Mesendoderm (in vitro differentiated cells): ENCODE results near the gene NFAT5.
A peak's percentile ranks its signal among the peaks of the same experiment; 100 is the strongest.

Experiments
- DNase-seq: peaks from one replicate; pipeline ENCODE4 v3.0.0; 2013
- H2AK5ac ChIP-seq: 2 replicates; pipeline ENCODE4 v1.6.1; 2013; ENCODE audit warnings: low read length, inconsistent platforms
- H2BK120ac ChIP-seq: 2 replicates; pipeline ENCODE4 v1.6.1; 2013; ENCODE audit warnings: low read depth, mild to moderate bottlenecking, low read length, moderate library complexity, mixed read lengths
- H2BK15ac ChIP-seq: replicated peaks from 2 replicates; pipeline ENCODE4 v1.6.1; 2013; ENCODE audit warnings: low read depth, mild to moderate bottlenecking, moderate library complexity
- H2BK5ac ChIP-seq: 2 replicates; pipeline ENCODE4 v1.6.1; 2013; ENCODE audit warnings: low read length, inconsistent platforms
- H3K18ac ChIP-seq: 2 replicates; pipeline ENCODE4 v1.6.1; 2013; ENCODE audit warnings: mild to moderate bottlenecking, low read length, mixed read lengths
- H3K23ac ChIP-seq: one replicate; pipeline ENCODE4 v1.6.1; 2013; ENCODE audit warnings: low read length
- H3K27ac ChIP-seq: 2 replicates; pipeline ENCODE4 v1.5.1; 2013; ENCODE audit warnings: low read depth, mild to moderate bottlenecking, inconsistent platforms, low read length, moderate library complexity
- H3K27me3 ChIP-seq: 2 replicates; pipeline ENCODE4 v1.6.1; 2013; ENCODE audit warnings: low read length, control low read depth, mild to moderate bottlenecking, inconsistent platforms; ENCODE audit not compliant: insufficient read depth, poor library complexity
- H3K36me3 ChIP-seq: 2 replicates; pipeline ENCODE4 v1.6.1; 2013; ENCODE audit warnings: low read length, inconsistent platforms; ENCODE audit not compliant: control insufficient read depth, insufficient read depth
- H3K4ac ChIP-seq: one replicate; pipeline ENCODE4 v1.6.1; 2013; ENCODE audit warnings: low read depth, mild to moderate bottlenecking, low read length, moderate library complexity
- H3K4me1 ChIP-seq: 2 replicates; pipeline ENCODE4 v1.6.1; 2013; ENCODE audit warnings: low read depth, low read length, inconsistent platforms; ENCODE audit not compliant: control insufficient read depth
- H3K4me2 ChIP-seq: 2 replicates; pipeline ENCODE4 v1.6.1; 2013; ENCODE audit warnings: low read length
- H3K4me3 ChIP-seq: 2 replicates; pipeline ENCODE4 v1.5.1; 2013; ENCODE audit warnings: mild to moderate bottlenecking, low read length
- H3K56ac ChIP-seq: one replicate; pipeline ENCODE4 v1.6.1; 2013; ENCODE audit warnings: low read length
- H3K79me1 ChIP-seq: 2 replicates; pipeline ENCODE4 v1.6.1; 2013; ENCODE audit warnings: low read length, inconsistent platforms
- H3K79me2 ChIP-seq: 2 replicates; pipeline ENCODE4 v1.6.1; 2013; ENCODE audit warnings: mild to moderate bottlenecking, low read length; ENCODE audit not compliant: control insufficient read depth, insufficient read depth
- H3K9ac ChIP-seq: 2 replicates; pipeline ENCODE4 v1.6.1; 2013; ENCODE audit warnings: low read length, inconsistent platforms
- H4K5ac ChIP-seq: one replicate; pipeline ENCODE4 v1.6.1; 2013; ENCODE audit warnings: low read length
- H4K8ac ChIP-seq: one replicate; pipeline ENCODE4 v1.6.1; 2013; ENCODE audit warnings: low read depth, mild to moderate bottlenecking, control low read depth, low read length, moderate library complexity
- WGBS: extraction: QIAGEN DNeasy Blood & Tissue Kit; methylation state at CpG from one replicate; pipeline ENCODE4 v1.1.7; 2013; ENCODE audit warnings: low lambda C conversion rate, missing lambda C conversion rate; ENCODE audit not compliant: insufficient coverage; ENCODE audit errors: extremely low coverage; 5-methylcytosine and 5-hydroxymethylcytosine counted together

The NFAT5 gene

GRCh38 chr16:69606985-69607384 is 41.2 kb downstream of the NFAT5 start:
- Histone ChIP-seq H2BK5ac (no peak overlapping the region), H3K4me3 (no peak overlapping the region), H3K4ac (no peak overlapping the region), H3K18ac (no peak overlapping the region), H3K4me1 (no peaks in the 10 kb centered on the region), H3K23ac (no peak overlapping the region), H3K56ac (no peak overlapping the region), H3K4me2 (no peak overlapping the region), H3K9ac (no peak overlapping the region), H2BK120ac (no peak overlapping the region), H3K79me1 (peaks cover 3% of the 10 kb centered on the region), H4K8ac (no peak overlapping the region), H3K27me3 (no peaks in the 10 kb centered on the region), H3K27ac (no peak overlapping the region), H2BK15ac (no peak overlapping the region), H2AK5ac (no peak overlapping the region), H4K5ac (no peak overlapping the region), H3K36me3 (no peaks in the 10 kb centered on the region), H3K79me2 (peaks cover 12% of the 10 kb centered on the region)
- DNase-seq: no peak

- no peak overlapping the region for H4K8ac ChIP-seq
- H3K27me3 ChIP-seq: no peaks in the 10 kb centered on the region
- H3K4ac ChIP-seq: no peak overlapping the region
- H2AK5ac ChIP-seq: no peak overlapping the region
- H3K79me2 ChIP-seq: peaks cover 15% of the 10 kb centered on the region
- H3K23ac ChIP-seq: no peak overlapping the region
- no peak overlapping the region for H4K5ac ChIP-seq
- H3K79me1 ChIP-seq: peaks cover 6% of the 10 kb centered on the region
- H3K4me1 ChIP-seq: no peaks in the 10 kb centered on the region
- no peak overlapping the region for H3K4me3 ChIP-seq
- H2BK15ac ChIP-seq: no peak overlapping the region
- H3K27ac ChIP-seq: no peak overlapping the region
- no peak for DNase-seq
- no peak overlapping the region for H3K18ac ChIP-seq
- H3K36me3 ChIP-seq: no peaks in the 10 kb centered on the region
- H2BK120ac ChIP-seq: no peak overlapping the region
- H3K9ac ChIP-seq: no peak overlapping the region
- no peak overlapping the region for H3K4me2 ChIP-seq
- no peak overlapping the region for H3K56ac ChIP-seq
- no peak overlapping the region for H2BK5ac ChIP-seq
Observed at GRCh38 chr16:69607674-69608073, 41.9 kb downstream of the NFAT5 start.

DNA sequence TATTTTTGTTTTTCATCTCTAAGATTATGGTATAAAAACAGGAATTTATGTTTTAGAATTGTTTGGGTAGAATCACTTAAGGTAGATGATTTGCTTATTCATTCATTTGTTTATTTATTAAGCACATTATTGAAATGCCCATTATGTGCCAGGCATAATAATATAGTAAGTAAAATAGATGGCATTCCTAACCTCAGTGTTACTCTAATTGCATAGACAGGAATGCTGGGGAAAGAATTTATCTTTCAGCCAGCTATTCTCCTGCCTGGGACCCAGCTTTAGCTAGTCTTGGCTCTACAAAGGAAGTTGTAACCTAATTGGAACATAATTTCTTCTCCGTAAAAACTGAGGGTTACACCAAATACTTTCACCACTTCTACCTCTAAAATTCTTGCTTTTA is 44.6 kb downstream of the NFAT5 start:
- H2BK15ac ChIP-seq: no peak overlapping the region
- H3K4ac ChIP-seq: no peak overlapping the region
- no peak overlapping the region for H4K5ac ChIP-seq
- H2BK120ac ChIP-seq: no peak overlapping the region
- H3K56ac ChIP-seq: no peak overlapping the region
- no peaks in the 10 kb centered on the region for H3K27me3 ChIP-seq
- H3K79me1 ChIP-seq: peaks cover 7% of the 10 kb centered on the region
- H3K27ac ChIP-seq: no peak overlapping the region
- no peak overlapping the region for H4K8ac ChIP-seq
- no peak overlapping the region for H3K18ac ChIP-seq
- DNase-seq: peak; percentile 63
- H2AK5ac ChIP-seq: no peak overlapping the region
- H3K4me3 ChIP-seq: no peak overlapping the region
- H3K4me2 ChIP-seq: no peak overlapping the region
- no peak overlapping the region for H3K23ac ChIP-seq
- no peaks in the 10 kb centered on the region for H3K4me1 ChIP-seq
- no peak overlapping the region for H3K9ac ChIP-seq
- WGBS: no CpG with 5 or more reads among the region's 1 CpG
- no peaks in the 10 kb centered on the region for H3K36me3 ChIP-seq
- H2BK5ac ChIP-seq: no peak overlapping the region
- peaks cover 12% of the 10 kb centered on the region for H3K79me2 ChIP-seq

DNA sequence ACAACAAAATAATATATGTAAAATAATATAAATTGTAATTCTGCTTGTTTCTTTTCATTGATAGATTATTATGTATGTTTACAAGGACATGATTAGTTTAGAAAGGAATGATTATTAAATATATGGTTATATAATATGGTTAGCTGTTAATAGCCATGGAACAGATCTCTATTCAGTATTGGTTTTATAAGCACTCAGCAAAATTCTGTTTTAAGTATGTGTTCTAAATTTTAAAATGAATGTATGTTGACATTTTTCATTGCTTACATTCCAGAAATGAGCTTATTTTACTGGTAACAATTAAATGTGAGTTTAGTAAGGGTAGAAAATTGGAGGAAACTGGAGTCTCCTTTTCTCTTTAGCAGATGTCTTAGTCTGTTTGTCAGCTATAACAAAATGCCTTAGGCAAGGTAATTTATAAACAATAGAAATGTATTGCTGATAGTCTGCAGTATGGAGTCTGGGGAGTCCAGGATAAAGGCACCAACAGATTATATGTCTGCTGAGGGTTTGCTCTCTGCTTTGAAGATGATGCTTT is 45.4 kb downstream of the NFAT5 start:
- H3K56ac ChIP-seq: no peak overlapping the region
- H3K79me1 ChIP-seq: peaks cover 12% of the 10 kb centered on the region
- no peak overlapping the region for H3K9ac ChIP-seq
- no peak overlapping the region for H2BK5ac ChIP-seq
- DNase-seq: no peak
- no peaks in the 10 kb centered on the region for H3K27me3 ChIP-seq
- peaks cover 16% of the 10 kb centered on the region for H3K79me2 ChIP-seq
- no peak overlapping the region for H2BK120ac ChIP-seq
- no peak overlapping the region for H3K18ac ChIP-seq
- no peak overlapping the region for H3K4me3 ChIP-seq
- H4K8ac ChIP-seq: no peak overlapping the region
- H3K27ac ChIP-seq: no peak overlapping the region
- no peak overlapping the region for H3K4ac ChIP-seq
- H4K5ac ChIP-seq: no peak overlapping the region
- H3K23ac ChIP-seq: no peak overlapping the region
- no peaks in the 10 kb centered on the region for H3K4me1 ChIP-seq
- no peak overlapping the region for H2AK5ac ChIP-seq
- no peak overlapping the region for H3K4me2 ChIP-seq
- no peak overlapping the region for H2BK15ac ChIP-seq
- no peaks in the 10 kb centered on the region for H3K36me3 ChIP-seq

DNA sequence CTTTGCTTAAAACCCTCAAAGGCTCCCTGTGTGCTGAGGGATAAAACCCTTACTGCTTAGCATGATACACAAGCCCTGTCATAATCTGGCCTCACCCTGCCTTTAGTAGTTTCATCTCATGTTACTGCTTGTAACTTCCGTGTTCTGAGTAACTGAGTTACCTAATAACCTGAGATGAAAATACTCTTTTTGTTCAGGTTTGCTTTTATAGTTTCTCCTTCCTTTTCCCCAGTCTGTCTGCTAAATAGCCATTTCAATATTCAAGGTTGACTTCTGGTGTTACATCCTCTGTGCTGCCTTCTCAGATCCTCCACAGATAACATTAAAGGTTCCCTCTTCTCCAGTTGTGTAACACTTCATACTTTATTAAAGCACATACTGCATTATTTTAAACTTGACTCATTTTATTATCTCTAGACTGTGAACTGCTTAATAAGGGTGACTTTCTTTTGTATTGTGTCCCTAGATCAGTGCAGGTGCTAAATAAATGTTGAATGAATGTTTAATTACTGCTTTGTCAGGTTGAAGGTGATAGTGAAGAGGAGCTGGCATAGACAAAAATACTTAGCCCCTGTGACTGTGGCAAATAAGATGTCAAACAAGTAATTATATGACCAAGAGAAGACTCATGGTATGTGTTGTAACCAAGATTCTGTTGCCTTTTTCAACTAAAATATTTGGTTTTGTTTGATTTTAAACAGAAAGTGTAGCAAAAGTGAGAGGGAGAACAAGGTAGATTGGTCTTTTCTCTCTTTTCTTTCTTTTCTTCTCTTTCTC is 47.8 kb downstream of the NFAT5 start:
- H3K27ac ChIP-seq: no peak overlapping the region
- H2BK5ac ChIP-seq: no peak overlapping the region
- peaks cover 15% of the 10 kb centered on the region for H3K79me1 ChIP-seq
- H2BK120ac ChIP-seq: no peak overlapping the region
- no peak for DNase-seq
- no peak overlapping the region for H3K23ac ChIP-seq
- no peaks in the 10 kb centered on the region for H3K36me3 ChIP-seq
- no peaks in the 10 kb centered on the region for H3K4me1 ChIP-seq
- no peaks in the 10 kb centered on the region for H3K27me3 ChIP-seq
- no peak overlapping the region for H3K56ac ChIP-seq
- no peak overlapping the region for H3K4me2 ChIP-seq
- no peak overlapping the region for H4K5ac ChIP-seq
- H2BK15ac ChIP-seq: no peak overlapping the region
- H3K4ac ChIP-seq: no peak overlapping the region
- H2AK5ac ChIP-seq: no peak overlapping the region
- H3K4me3 ChIP-seq: no peak overlapping the region
- no peak overlapping the region for H4K8ac ChIP-seq
- H3K18ac ChIP-seq: no peak overlapping the region
- no peak overlapping the region for H3K9ac ChIP-seq
- H3K79me2 ChIP-seq: peaks cover 17% of the 10 kb centered on the region
- no CpG with 5 or more reads among the region's 1 CpG for WGBS

GRCh38 chr16:69615528-69615927 is 49.8 kb downstream of the NFAT5 start:
- no peak overlapping the region for H2BK5ac ChIP-seq
- DNase-seq: no peak
- H2AK5ac ChIP-seq: no peak overlapping the region
- H3K9ac ChIP-seq: no peak overlapping the region
- H4K5ac ChIP-seq: no peak overlapping the region
- no peak overlapping the region for H2BK15ac ChIP-seq
- no peak overlapping the region for H3K4ac ChIP-seq
- H4K8ac ChIP-seq: no peak overlapping the region
- no CpG with 5 or more reads among the region's 2 CpGs for WGBS
- H3K79me1 ChIP-seq: peaks cover 15% of the 10 kb centered on the region
- peaks cover 17% of the 10 kb centered on the region for H3K79me2 ChIP-seq
- H3K4me1 ChIP-seq: no peaks in the 10 kb centered on the region
- no peak overlapping the region for H3K4me3 ChIP-seq
- H3K4me2 ChIP-seq: no peak overlapping the region
- no peak overlapping the region for H3K27ac ChIP-seq
- H3K18ac ChIP-seq: no peak overlapping the region
- H3K23ac ChIP-seq: no peak overlapping the region
- H2BK120ac ChIP-seq: no peak overlapping the region
- H3K56ac ChIP-seq: no peak overlapping the region
- no peaks in the 10 kb centered on the region for H3K36me3 ChIP-seq
- no peaks in the 10 kb centered on the region for H3K27me3 ChIP-seq
